Kidney epithelial cell (primary cell): ENCODE data around the gene PSORS1C2. TPM values are rescaled to one million over a fixed set of nuclear protein-coding genes. Genes with fewer than 3 reads are reported as not detected.
"Not testable (repeated sequence)": the region's sequence is repeated elsewhere in the genome, so short reads cannot be mapped to it uniquely, and the experiment has no call there.

ENCODE experiments used
- DNase-seq: peaks from one replicate; pipeline ENCODE4 v3.0.0-alpha.2; 2010; ENCODE audit warnings: low read depth
- H3K27me3 ChIP-seq: 2 replicates; pipeline ENCODE4 v1.6.0; 2011; ENCODE audit warnings: low read length; ENCODE audit not compliant: control insufficient read depth, insufficient read depth
- H3K36me3 ChIP-seq: 2 replicates; pipeline ENCODE4 v1.5.1; 2011; ENCODE audit warnings: low read length; ENCODE audit not compliant: control insufficient read depth, insufficient read depth
- H3K4me3 ChIP-seq: 2 replicates; pipeline ENCODE4 v1.5.1; 2011; ENCODE audit warnings: low read depth, mild to moderate bottlenecking, control low read depth, low read length
- total RNA-seq: library from RNA; depleted of rRNA; stranded (reverse); fragments of >200 nt; gene quantifications from 2 replicates; pipeline ENCODE4 v1.2.3, GENCODE V29; 2015
- TF ChIP-seq, protein P1 (sequence below): IDR thresholded peaks from 2 replicates; pipeline ENCODE4 v1.5.1; 2011; ENCODE audit warnings: mild to moderate bottlenecking, moderate library complexity, low read length, control low read depth, inconsistent platforms; ENCODE audit not compliant: insufficient read depth, poor library complexity, severe bottlenecking

The PSORS1C2 gene
- total RNA-seq, 1 donor from 2014 or later: not detected

DNA sequence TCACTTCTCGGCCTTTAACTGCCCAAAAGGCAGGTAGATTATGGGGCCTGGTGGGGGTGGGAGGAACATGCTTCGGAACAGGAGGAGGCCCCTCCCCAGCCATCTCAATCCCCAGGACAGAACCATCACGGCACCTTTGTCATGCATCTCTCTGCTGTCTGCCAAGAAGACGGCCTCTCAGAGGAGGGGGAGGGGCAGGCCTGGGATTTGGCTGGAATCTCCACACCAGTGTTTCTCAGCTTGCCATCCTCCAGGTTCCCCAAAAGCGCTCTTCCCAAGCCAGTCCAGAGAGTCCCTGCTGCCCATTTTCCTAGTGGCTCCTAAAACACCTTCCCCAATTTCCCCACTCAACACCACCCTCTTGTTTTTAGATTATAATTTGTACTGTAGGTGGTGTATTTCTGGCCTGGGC lies 34.1 kb upstream of the PSORS1C2 start:
- TF ChIP-seq, protein P1, sequence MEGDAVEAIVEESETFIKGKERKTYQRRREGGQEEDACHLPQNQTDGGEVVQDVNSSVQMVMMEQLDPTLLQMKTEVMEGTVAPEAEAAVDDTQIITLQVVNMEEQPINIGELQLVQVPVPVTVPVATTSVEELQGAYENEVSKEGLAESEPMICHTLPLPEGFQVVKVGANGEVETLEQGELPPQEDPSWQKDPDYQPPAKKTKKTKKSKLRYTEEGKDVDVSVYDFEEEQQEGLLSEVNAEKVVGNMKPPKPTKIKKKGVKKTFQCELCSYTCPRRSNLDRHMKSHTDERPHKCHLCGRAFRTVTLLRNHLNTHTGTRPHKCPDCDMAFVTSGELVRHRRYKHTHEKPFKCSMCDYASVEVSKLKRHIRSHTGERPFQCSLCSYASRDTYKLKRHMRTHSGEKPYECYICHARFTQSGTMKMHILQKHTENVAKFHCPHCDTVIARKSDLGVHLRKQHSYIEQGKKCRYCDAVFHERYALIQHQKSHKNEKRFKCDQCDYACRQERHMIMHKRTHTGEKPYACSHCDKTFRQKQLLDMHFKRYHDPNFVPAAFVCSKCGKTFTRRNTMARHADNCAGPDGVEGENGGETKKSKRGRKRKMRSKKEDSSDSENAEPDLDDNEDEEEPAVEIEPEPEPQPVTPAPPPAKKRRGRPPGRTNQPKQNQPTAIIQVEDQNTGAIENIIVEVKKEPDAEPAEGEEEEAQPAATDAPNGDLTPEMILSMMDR: no peak
- no peak overlapping the region for H3K4me3 ChIP-seq
- H3K36me3 ChIP-seq: no peaks in the 10 kb centered on the region
- DNase-seq: no peak
- no peaks in the 10 kb centered on the region for H3K27me3 ChIP-seq

DNA sequence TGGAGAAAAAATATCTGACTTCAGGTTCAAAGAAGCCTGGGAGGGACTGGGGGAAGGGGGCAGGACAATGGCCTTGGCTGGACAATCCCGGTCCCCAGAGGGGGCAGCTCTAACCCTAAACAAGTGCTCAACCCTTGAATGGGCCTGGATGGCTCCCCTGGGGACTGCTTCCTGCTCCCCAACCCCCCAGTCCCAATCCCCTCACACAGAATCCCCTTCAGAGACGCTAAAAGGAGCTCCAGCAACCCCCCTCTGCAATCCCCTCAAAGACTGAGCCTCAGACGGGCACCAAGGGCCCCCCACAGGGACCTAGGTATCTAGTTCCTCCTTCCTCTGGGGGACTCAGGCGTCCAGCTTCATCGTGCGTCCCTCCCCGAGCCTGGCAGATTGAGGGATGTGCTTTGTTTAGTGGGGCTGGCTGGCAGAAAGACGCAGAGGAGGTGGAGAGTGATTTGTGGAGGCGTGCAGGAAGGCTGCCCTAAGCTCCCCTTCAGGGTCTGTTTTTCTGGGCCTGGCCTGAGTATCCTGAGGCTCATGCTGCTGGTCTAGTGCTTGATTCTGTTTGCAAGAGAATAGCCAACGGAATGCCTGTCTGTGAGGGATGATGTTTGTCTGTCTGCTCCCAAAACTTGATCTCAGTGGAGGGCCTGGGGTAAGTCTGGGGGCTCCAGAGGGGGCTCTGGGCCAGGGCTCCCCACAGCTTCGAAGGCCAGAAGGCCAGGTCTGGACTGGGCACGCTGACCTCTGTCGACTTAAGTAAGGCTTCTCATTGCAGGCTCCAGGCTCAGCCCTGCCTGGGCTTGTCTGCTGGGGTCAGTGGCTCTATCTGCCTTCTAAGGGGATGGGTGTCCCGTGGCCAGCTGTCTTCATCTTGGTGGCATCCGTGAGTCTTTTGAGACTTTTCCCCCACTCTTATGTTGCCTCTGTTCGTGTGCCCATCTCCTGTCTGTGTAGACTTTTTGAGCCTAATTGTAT lies 33.4 kb upstream of the PSORS1C2 start:
- H3K36me3 ChIP-seq: no peaks in the 10 kb centered on the region
- DNase-seq: no peak
- TF ChIP-seq, protein P1: no peak
- no peak overlapping the region for H3K4me3 ChIP-seq
- H3K27me3 ChIP-seq: no peaks in the 10 kb centered on the region

DNA sequence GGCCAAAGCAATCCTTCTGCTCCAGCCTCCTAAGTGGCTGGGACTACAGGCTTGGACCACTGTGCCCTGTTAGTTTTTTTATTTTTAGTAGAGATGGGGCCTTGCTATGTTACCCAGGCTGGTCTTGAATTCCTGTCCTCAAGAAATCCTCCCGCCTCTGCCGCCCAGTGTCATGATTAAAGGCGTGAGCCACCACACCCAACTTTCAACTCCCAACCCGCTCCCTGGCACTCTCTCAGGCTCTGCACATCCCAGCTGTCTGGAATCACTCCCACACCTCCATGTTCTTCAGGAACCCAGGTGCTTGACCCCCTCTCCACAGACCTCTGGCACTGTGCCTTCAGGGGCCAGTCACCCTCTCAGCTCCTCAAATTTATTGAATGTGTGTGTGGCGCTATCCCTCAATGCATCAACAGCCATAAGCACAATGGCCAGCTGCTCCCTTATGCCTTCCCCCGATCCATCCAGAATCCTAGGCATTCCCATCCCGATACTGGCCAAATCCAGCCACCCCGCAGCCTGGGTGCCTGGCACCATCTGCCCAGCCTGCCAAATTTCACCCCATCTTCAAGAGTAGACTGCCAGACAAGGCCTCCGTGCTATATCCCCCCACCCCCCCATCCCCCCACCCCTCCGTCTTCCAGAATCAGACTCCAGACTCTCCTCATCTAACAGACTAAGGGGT lies 32.3 kb upstream of the PSORS1C2 start:
- no peaks in the 10 kb centered on the region for H3K36me3 ChIP-seq
- DNase-seq: no peak
- TF ChIP-seq, protein P1: no peak

DNA sequence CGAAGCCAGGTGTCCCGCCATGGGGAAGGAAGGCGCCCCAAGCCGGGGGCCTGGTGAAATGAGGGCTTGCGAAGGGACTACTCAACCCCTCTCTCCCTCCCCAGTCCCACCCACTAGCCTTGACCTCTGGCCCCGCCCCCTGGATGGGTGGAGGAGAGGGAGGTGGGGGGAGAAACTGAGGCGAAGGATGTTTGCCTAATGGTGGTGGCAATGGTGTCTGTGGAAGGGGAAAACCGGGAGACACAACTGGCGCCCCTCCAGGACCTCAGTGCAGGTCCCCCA lies 31.7 kb upstream of the PSORS1C2 start, which contains the start of gene POU5F1:
Gene POU5F1 (minus strand): TSS at position 83 of the 282 bp plus-strand sequence. CDS start 62 bp downstream, at position 21.
- TF ChIP-seq, protein P1: no peak
- H3K4me3 ChIP-seq: no peak within 1 kb of the TSS
- no peak for DNase-seq
- no peaks in the 10 kb centered on the region for H3K36me3 ChIP-seq
- no peaks in the 10 kb centered on the region for H3K27me3 ChIP-seq

More for the DNA sequence above, 32.3 kb upstream of the PSORS1C2 start:
- Histone ChIP-seq H3K27me3 (no peaks in the 10 kb centered on the region), H3K4me3 (no peak overlapping the region)

DNA sequence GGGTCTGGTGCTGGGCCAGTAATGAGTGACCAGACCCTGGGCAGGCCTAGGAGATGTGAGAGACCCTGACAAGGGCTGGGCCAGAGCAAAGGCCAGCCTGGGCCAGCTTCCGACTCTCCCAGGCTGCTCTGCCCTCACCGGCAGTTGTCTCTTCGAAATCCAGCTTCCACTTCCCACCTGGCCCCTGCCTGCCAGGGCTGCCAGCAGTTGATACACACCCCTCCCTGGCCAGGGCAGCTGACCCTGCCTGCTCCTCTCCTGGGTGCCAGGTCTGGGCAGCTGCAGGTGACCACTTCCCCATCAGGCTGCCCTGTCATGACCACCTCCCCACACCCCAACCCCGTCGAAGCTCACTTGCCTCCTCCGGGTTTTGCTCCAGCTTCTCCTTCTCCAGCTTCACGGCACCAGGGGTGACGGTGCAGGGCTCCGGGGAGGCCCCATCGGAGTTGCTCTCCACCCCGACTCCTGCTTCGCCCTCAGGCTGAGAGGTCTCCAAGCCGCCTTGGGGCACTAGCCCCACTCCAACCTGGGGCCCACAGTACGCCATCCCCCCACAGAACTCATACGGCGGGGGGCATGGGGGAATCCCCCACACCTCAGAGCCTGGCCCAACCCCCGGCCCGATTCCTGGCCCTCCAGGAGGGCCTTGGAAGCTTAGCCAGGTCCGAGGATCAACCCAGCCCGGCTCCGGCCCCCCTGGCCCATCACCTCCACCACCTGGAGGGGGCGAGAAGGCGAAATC lies 31.2 kb upstream of the PSORS1C2 start:
- DNase-seq, H3K4me3 ChIP-seq, H3K36me3 ChIP-seq, H3K27me3 ChIP-seq: not testable (repeated sequence)

DNA sequence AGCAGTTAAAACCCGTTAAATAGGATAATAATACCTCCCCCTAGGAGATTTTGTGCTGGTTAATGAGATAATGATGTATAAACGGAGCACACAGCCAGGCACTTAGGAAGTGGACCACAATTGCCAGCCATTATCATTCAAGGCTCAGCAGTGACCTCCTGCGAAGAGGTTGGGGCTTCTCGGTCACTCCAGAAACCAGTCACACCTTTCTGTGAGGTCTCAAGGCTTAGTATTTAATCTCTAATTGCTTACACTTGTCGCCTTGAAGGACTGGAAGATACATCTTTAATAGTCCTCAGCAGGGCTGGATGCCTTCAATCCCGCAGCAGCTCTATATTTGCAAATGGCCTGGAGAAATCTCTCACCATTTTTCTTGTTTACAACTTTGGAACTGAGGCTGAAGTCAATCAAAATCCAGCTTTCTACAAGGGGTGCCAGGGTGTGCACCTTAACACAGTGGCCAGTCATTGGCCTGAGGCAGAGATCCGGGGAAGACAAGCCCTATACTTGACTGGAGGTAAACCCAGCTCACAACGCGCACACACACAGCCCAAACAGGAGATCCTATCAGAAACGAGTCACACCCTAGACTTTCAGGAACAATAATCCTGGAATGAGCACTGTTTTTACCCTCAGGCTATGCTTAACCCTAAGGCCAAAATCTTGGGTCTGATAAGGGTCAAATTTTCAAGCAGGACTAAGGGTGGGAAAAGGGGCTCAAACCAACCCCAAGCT lies 30.4 kb upstream of the PSORS1C2 start:
- Histone ChIP-seq H3K4me3 (no peak overlapping the region), H3K27me3 (no peaks in the 10 kb centered on the region), H3K36me3 (no peaks in the 10 kb centered on the region)
- no peak for DNase-seq
- TF ChIP-seq, protein P1: no peak
